NOMO-1 (cell line): ENCODE measurements around the gene RC3H2.

Source experiments
- DNase-seq, 2 experiments: peaks; one replicate each; lab custom pipeline; 2025; ENCODE audit not compliant: unreplicated experiment in 2 of 2; lab: John Stamatoyannopoulos, UW

RC3H2 gene

GRCh38 chr9:122807271-122807900 lies 97.8 kb downstream of the RC3H2 start:
- DNase-seq: no peak

GRCh38 chr9:122806661-122807060 lies 98.5 kb downstream of the RC3H2 start:
- no peak for DNase-seq

- DNase-seq: no peak
Measured at GRCh38 chr9:122800066-122801060, 104.8 kb downstream of the RC3H2 start, which contains the start of gene OR1K1. TSS of gene OR1K1 (plus strand) at chr9:122800123. CDS start at chr9:122800123, 0 bp downstream.

- no peak for DNase-seq
Measured at GRCh38 chr9:122797316-122798063, 107.7 kb downstream of the RC3H2 start.
